GM19023 (cell line): ENCODE results near the gene CCNYL1.

Source experiments
- ATAC-seq: cut with Tn5 transposase; IDR thresholded peaks from one replicate; pipeline ENCODE4 v1.9.1; 2021; ENCODE audit warnings: mild to moderate bottlenecking, moderate library complexity; ENCODE audit not compliant: unreplicated experiment

Gene CCNYL1

GRCh38 chr2:207764096-207764630 lies 52.7 kb downstream of the CCNYL1 start:
- ATAC-seq = no peak

- no peak for ATAC-seq
Measured at GRCh38 chr2:207765547-207765946, 54.1 kb downstream of the CCNYL1 start.

- ATAC-seq = no peak
Measured at GRCh38 chr2:207766041-207766551, 54.7 kb downstream of the CCNYL1 start.

GRCh38 chr2:207766697-207767460 lies 55.4 kb downstream of the CCNYL1 start:
- ATAC-seq = no peak

- ATAC-seq = no peak
Measured at GRCh38 chr2:207767461-207768167, 56.2 kb downstream of the CCNYL1 start.

- no peak for ATAC-seq
Measured at GRCh38 chr2:207768168-207768865, 56.9 kb downstream of the CCNYL1 start.

- ATAC-seq = peak; percentile 16
Measured at GRCh38 chr2:207768866-207769596, 57.6 kb downstream of the CCNYL1 start.

GRCh38 chr2:207770602-207771404 lies 59.4 kb downstream of the CCNYL1 start:
- ATAC-seq = no peak

- no peak for ATAC-seq
Measured at GRCh38 chr2:207771421-207771820, 60.0 kb downstream of the CCNYL1 start.

- no peak for ATAC-seq
Measured at GRCh38 chr2:207772081-207772843, 60.8 kb downstream of the CCNYL1 start.

- ATAC-seq = no peak
Measured at GRCh38 chr2:207772844-207773205, 61.4 kb downstream of the CCNYL1 start.

- ATAC-seq = no peak
Measured at GRCh38 chr2:207775473-207775872, 64.0 kb downstream of the CCNYL1 start.

GRCh38 chr2:207777124-207777523 lies 65.7 kb downstream of the CCNYL1 start:
- no peak for ATAC-seq

- no peak for ATAC-seq
Measured at GRCh38 chr2:207778298-207778882, 67.0 kb downstream of the CCNYL1 start.

- no peak for ATAC-seq
Measured at GRCh38 chr2:207779523-207779922, 68.1 kb downstream of the CCNYL1 start.

- ATAC-seq = no peak
Measured at GRCh38 chr2:207782238-207783030, 71.0 kb downstream of the CCNYL1 start.

- ATAC-seq = no peak
Measured at GRCh38 chr2:207783514-207783913, 72.1 kb downstream of the CCNYL1 start.

GRCh38 chr2:207784898-207785297 lies 73.5 kb downstream of the CCNYL1 start:
- no peak for ATAC-seq
